Peyer's patch (tissue), 4 donors: ENCODE results near the gene CD300A. TPM values are rescaled to one million over a fixed set of nuclear protein-coding genes. Genes with fewer than 3 reads are reported as not detected.
"Not testable (repeated sequence)": the region's sequence is repeated elsewhere in the genome, so short reads cannot be mapped to it uniquely, and the experiment has no call there.

ENCODE experiments used
- DNase-seq, 3 donors: peaks; one replicate each; pipeline ENCODE4 v3.0.0-alpha.2; 2017 to 2019
- H3K27ac ChIP-seq, 4 donors: fragments of 200-600 bp; sonication (generic); one replicate each; pipeline ENCODE4 v1.5.1; 2016 to 2019
- H3K27me3 ChIP-seq, 2 donors: fragments of 200-600 bp; sonication (generic); one replicate each; pipeline ENCODE4 v1.5.1; 2019
- H3K36me3 ChIP-seq, 3 donors: fragments of 200-600 bp; sonication (generic); one replicate each; pipeline ENCODE4 v1.5.1; 2016 to 2019
- H3K4me1 ChIP-seq, 4 donors: fragments of 200-600 bp; sonication (generic); one replicate each; pipeline ENCODE4 v1.5.1; 2016 to 2019
- H3K4me3 ChIP-seq, 4 donors: fragments of 200-600 bp; sonication (generic); 1 replicate in 3 of 4; 2 replicates in 1 of 4; pipeline ENCODE4 v1.5.1; 2016 to 2019; ENCODE audit warnings: mild to moderate bottlenecking in 1 of 4
- H3K9me3 ChIP-seq, 4 donors: fragments of 200-600 bp; sonication (generic); one replicate each; pipeline ENCODE4 v1.5.1; 2016 to 2019; ENCODE audit warnings: mild to moderate bottlenecking in 1 of 4
- POLR2A ChIP-seq, 2 donors: fragments of 450-650 bp; IDR thresholded peaks; one replicate each; pipeline ENCODE4 v1.5.1; 2017; ENCODE audit warnings: antibody characterized with exemption in 2 of 2, mild to moderate bottlenecking in 2 of 2, moderate library complexity in 2 of 2
- total RNA-seq, 4 donors: library from RNA; depleted of rRNA; stranded (reverse); fragments of >200 nt; gene quantifications; one replicate each; pipeline ENCODE4 v1.1.0, GENCODE V29; 2016
- TF ChIP-seq, protein P1 (sequence below), 6 experiments: fragments of 450-650 bp in 4 of 6; fragments of 200-600 bp in 2 of 6; sonication (generic) in 1 of 6; IDR thresholded peaks; one replicate each; pipeline ENCODE4 v1.5.1; 2017 to 2019; ENCODE audit warnings: antibody characterized with exemption in 6 of 6, mild to moderate bottlenecking in 3 of 6, moderate library complexity in 1 of 6

The CD300A gene
- total RNA-seq, 4 donors from 2014 or later: 1.1 to 61.1 (median 6.8) TPM

DNA sequence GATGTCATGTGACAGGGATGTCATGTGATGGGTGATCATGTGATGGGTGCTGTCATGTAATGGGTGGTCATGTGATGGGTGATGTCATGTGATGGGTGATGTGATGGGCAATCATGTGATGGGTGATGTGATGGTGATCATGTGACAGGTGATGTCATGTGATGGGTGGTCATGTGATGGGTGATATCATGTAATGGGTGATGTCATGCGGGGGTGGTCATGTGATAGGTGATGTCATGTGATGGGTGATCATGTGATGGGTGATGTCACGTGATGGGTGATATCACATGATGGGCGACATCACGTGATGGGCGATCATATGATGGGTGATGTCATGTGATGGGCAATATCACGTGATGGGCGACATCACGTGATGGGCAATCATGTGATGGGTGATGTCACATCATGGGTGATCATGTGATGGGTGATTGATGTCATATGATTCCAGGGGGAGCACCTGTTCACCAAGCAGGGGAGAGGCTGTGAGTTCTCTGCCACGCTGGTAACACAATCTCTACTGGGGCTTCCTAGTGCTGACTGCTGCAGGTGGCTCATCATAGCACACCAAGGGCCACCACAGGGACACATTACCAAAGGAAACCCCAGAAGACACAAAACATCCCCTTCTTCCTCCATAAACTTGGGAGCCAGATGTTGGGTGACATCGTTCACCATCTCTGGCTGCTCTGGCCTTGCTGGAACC is 48.3 kb downstream of the CD300A start:
- TF ChIP-seq, protein P1, sequence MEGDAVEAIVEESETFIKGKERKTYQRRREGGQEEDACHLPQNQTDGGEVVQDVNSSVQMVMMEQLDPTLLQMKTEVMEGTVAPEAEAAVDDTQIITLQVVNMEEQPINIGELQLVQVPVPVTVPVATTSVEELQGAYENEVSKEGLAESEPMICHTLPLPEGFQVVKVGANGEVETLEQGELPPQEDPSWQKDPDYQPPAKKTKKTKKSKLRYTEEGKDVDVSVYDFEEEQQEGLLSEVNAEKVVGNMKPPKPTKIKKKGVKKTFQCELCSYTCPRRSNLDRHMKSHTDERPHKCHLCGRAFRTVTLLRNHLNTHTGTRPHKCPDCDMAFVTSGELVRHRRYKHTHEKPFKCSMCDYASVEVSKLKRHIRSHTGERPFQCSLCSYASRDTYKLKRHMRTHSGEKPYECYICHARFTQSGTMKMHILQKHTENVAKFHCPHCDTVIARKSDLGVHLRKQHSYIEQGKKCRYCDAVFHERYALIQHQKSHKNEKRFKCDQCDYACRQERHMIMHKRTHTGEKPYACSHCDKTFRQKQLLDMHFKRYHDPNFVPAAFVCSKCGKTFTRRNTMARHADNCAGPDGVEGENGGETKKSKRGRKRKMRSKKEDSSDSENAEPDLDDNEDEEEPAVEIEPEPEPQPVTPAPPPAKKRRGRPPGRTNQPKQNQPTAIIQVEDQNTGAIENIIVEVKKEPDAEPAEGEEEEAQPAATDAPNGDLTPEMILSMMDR (IDR thresholded peaks at IDR 0.05): no peak
- TF ChIP-seq POLR2A (IDR thresholded peaks at IDR 0.05): no peak
- H3K27ac ChIP-seq: no peak overlapping the region
- no peaks in the 10 kb centered on the region for H3K27me3 ChIP-seq
- no peaks in the 10 kb centered on the region for H3K9me3 ChIP-seq
- H3K4me3 ChIP-seq: no peak overlapping the region
- H3K4me1 ChIP-seq: no peaks in the 10 kb centered on the region
- DNase-seq: peak in 2 of 3 donors; percentile 22 to 36
- no peaks in the 10 kb centered on the region for H3K36me3 ChIP-seq

DNA sequence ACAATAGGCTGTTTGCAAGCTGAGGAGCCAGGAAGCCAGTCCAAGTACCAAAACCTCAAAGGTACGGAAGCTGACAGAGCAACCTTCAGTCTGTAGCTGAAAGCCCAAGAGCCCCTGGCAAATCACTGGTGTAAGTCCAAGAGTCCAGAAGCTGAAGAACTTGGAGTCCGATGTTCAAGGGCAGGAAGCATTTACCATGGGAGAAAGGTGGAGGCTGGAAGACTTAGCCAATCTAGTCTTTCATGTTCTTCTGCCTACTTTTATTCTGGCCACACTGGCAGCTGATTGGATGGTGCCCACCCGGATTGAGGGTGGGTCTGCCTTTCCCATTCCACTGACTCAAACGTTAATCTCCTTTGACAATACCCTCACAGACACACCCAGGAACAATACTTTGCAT is 49.5 kb downstream of the CD300A start:
- Histone ChIP-seq H3K27ac (no peak overlapping the region), H3K27me3 (no peaks in the 10 kb centered on the region), H3K36me3 (no peaks in the 10 kb centered on the region), H3K4me1 (no peaks in the 10 kb centered on the region), H3K4me3 (no peak overlapping the region), H3K9me3 (no peaks in the 10 kb centered on the region)
- DNase-seq: no peak
- TF ChIP-seq POLR2A (IDR thresholded peaks at IDR 0.05): no peak
- TF ChIP-seq, protein P1 (IDR thresholded peaks at IDR 0.05): no peak

DNA sequence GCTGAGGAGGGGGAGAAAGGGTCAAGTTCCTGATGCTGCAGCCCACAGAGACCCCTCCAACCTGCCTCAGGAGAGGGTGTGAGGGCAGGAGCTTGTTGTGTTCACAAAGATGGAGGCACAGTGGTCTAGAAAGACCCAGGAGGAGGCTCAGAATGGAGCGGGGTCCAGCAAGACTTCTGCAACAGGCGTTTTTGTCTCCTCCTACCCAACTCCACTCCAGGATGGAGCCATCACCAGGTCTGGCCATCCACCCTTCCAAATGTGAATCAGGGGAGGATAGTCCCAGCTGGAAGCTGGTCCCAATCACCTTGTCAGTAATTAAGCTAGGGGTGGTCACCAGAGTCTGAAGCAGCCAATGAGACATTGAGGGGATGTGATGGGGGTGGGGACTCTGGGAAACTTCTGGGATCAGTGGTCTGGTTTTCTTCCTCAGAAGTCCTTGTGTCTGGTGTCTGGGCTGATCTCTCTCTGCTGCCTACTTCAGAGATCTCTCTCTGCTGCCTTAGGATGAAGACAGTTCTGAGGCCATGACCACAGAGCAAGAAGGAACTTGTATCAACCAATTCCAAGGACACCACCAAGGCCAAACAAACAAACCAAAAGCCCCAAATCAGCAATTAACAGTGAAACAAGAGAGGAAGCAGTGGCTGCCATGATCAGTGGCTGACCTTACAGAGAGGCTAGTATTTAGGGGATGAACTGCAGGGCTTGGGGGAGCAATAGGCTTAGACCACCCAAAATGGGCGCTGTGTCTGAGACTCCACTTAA is 50.3 kb downstream of the CD300A start:
- Histone ChIP-seq H3K27me3 (no peaks in the 10 kb centered on the region), H3K9me3 (no peaks in the 10 kb centered on the region), H3K27ac (no peak overlapping the region), H3K4me1 (no peaks in the 10 kb centered on the region), H3K36me3 (no peaks in the 10 kb centered on the region), H3K4me3 (no peak overlapping the region)
- DNase-seq: peak in 1 of 3 donors; percentile 23
- no peak for TF ChIP-seq POLR2A (IDR thresholded peaks at IDR 0.05)
- TF ChIP-seq, protein P1 (IDR thresholded peaks at IDR 0.05): no peak

DNA sequence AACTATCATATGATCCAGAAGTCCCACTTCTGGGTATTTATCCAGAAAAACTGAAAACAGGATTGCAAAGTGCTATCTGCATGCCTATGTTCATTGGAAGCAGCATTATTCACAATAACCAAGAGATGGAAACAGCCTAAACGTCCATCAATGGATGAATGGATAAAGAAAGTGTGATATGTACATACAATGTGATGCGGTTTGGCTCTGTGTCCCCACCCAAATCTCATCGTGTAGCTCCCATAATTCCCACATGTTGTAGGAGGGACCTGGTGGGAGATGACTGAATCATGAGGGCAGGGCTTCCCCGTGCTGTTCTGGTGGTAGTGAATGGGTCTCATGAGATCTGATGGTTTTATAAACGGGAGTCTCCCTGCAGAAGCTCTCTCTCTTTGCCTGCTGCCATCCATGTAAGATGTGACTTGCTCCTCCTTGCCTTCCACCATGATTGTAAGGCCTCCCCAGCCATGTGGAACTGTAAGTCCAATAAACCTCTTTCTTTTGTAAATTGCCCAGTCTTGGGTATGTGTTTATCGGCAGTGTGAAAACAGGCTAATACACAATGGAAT is 52.1 kb downstream of the CD300A start:
- not testable (repeated sequence) for H3K27me3 ChIP-seq, H3K36me3 ChIP-seq, H3K4me1 ChIP-seq, H3K4me3 ChIP-seq, H3K27ac ChIP-seq, H3K9me3 ChIP-seq
- peak in 1 of 3 donors; percentile 26 for DNase-seq

DNA sequence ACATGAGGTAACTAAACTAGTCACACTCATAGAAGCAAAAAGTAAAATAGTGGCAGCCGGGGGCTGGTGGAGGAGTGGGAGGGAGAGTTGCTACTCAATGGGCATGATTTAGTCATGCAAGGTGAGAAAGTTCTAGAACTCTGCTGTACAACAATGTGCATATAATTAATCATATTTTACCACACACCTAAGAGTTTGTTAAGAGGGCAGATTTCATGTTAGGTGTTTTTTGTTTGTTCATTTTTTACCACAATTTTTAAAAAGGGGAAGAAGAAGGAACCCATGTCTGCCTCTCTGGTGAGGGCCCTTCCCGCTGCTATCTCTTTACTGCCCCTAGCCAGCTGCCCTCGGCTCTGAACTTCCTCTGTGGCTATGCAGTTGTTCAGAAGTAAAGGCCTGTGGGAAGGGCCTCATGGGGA is 53.6 kb downstream of the CD300A start:
- Histone ChIP-seq H3K27ac (peak overlapping the region in 1 of 4 donors; percentile 58), H3K9me3 (no peaks in the 10 kb centered on the region), H3K4me3 (no peak overlapping the region), H3K36me3 (no peaks in the 10 kb centered on the region), H3K4me1 (no peaks in the 10 kb centered on the region), H3K27me3 (no peaks in the 10 kb centered on the region)
- DNase-seq: peak in 2 of 3 donors; percentile 67 to 69
- TF ChIP-seq, protein P1 (IDR thresholded peaks at IDR 0.05): no peak
- TF ChIP-seq POLR2A (IDR thresholded peaks at IDR 0.05): no peak
